Lower leg skin (tissue), 4 donors: ENCODE results near the gene TCERG1. TPM values are rescaled to one million over a fixed set of nuclear protein-coding genes. Genes with fewer than 3 reads are reported as not detected.

Source experiments
- DNase-seq, 2 donors: peaks; one replicate each; pipeline ENCODE4 v3.0.0-alpha.2; 2019; ENCODE audit warnings: low spot score in 2 of 2
- H3K4me3 ChIP-seq: fragments of 200-600 bp; sonication (generic); 2 replicates; pipeline ENCODE4 v1.5.1; 2017; ENCODE audit warnings: mild to moderate bottlenecking, low read depth; ENCODE audit not compliant: poor library complexity, severe bottlenecking
- CTCF ChIP-seq, 3 donors: fragments of 450-650 bp; IDR thresholded peaks; one replicate each; pipeline ENCODE4 v1.5.1; 2016; ENCODE audit warnings: antibody characterized with exemption in 3 of 3, mild to moderate bottlenecking in 3 of 3, moderate library complexity in 2 of 3
- POLR2A ChIP-seq, 2 donors: fragments of 450-650 bp; IDR thresholded peaks; one replicate each; pipeline ENCODE4 v1.6.1; 2016 to 2017; ENCODE audit warnings: antibody characterized with exemption in 2 of 2, mild to moderate bottlenecking in 1 of 2, moderate library complexity in 1 of 2
- WGBS, 2 donors: methylation state at CpG; one replicate each; pipeline ENCODE4 v1.1.5; 2018; 5-methylcytosine and 5-hydroxymethylcytosine counted together
- intact Hi-C: fragments of 100-400 bp; cut with DNase I; formaldehyde crosslinking; loops from one replicate; pipeline ENCODE4 v1.15.0; 2023; ENCODE audit warnings: low total_unique reads
- total RNA-seq, 4 donors: library from RNA; depleted of rRNA; stranded (reverse); fragments of >200 nt; gene quantifications; one replicate each; pipeline ENCODE4 v1.1.0, GENCODE V29; 2016

Gene TCERG1
- total RNA-seq, 4 donors from 2014 or later: 33.8 to 69.5 (median 42.2) TPM

- 88 to 93% methylated on average over 3 of the region's 3 CpGs for WGBS, 2 donors
- TF ChIP-seq CTCF (IDR thresholded peaks at IDR 0.05) (no peak), POLR2A (IDR thresholded peaks at IDR 0.05) (no peak)
- no peak overlapping the region for H3K4me3 ChIP-seq
- no peak for DNase-seq
- intact Hi-C loops: no loop called here
These were observed 91.3 kb downstream of the TCERG1 start for GRCh38 chr5:146538432-146538831.

GRCh38 chr5:146539973-146540372 lies 92.8 kb downstream of the TCERG1 start:
- TF ChIP-seq CTCF (IDR thresholded peaks at IDR 0.05) (no peak), POLR2A (IDR thresholded peaks at IDR 0.05) (no peak)
- H3K4me3 ChIP-seq: no peak overlapping the region
- 91 to 96% methylated on average over 4 of the region's 4 CpGs for WGBS, 2 donors
- no peak for DNase-seq
- intact Hi-C loops: loop anchor here (5.0 kb wide), 1 partner anchor 422 kb away; no protein-coding TSS in a partner anchor

GRCh38 chr5:146540414-146540813 lies 93.3 kb downstream of the TCERG1 start:
- intact Hi-C loops: loop anchor here (5.0 kb wide), 1 partner anchor 422 kb away; no protein-coding TSS in a partner anchor
- no peak overlapping the region for H3K4me3 ChIP-seq
- DNase-seq: no peak
- 79 to 87% methylated on average over 2 of the region's 2 CpGs for WGBS, 2 donors
- no peak for TF ChIP-seq POLR2A (IDR thresholded peaks at IDR 0.05)
- no peak for TF ChIP-seq CTCF (IDR thresholded peaks at IDR 0.05)

- TF ChIP-seq CTCF (IDR thresholded peaks at IDR 0.05) (no peak), POLR2A (IDR thresholded peaks at IDR 0.05) (no peak)
- DNase-seq: peak; percentile 50 to 90
- intact Hi-C loops: loop anchor here (5.0 kb wide), 1 partner anchor 420 kb away; no protein-coding TSS in a partner anchor
- WGBS, 2 donors: 18 to 19% methylated on average over 16 of the region's 16 CpGs
- no peak overlapping the region for H3K4me3 ChIP-seq
These were observed 95.1 kb downstream of the TCERG1 start for GRCh38 chr5:146541958-146542849.

GRCh38 chr5:146544232-146544631 lies 97.1 kb downstream of the TCERG1 start:
- no peak for DNase-seq
- no peak for TF ChIP-seq CTCF (IDR thresholded peaks at IDR 0.05)
- TF ChIP-seq POLR2A (IDR thresholded peaks at IDR 0.05): no peak
- H3K4me3 ChIP-seq: no peak overlapping the region
- intact Hi-C loops: loop anchor here (5.0 kb wide), 1 partner anchor 418 kb away; no protein-coding TSS in a partner anchor
